Activated CD4-positive, alpha-beta T cell treated with anti-CD3 and anti-CD28 coated beads for 4 hours (primary cell): ENCODE data around the gene STARD3.
"Not testable (repeated sequence)": the region's sequence is repeated elsewhere in the genome, so short reads cannot be mapped to it uniquely, and the experiment has no call there.

Experiments
- DNase-seq, 2 donors: peaks; one replicate each; pipeline ENCODE4 v3.0.0-alpha.2; 2020

The STARD3 gene

DNA sequence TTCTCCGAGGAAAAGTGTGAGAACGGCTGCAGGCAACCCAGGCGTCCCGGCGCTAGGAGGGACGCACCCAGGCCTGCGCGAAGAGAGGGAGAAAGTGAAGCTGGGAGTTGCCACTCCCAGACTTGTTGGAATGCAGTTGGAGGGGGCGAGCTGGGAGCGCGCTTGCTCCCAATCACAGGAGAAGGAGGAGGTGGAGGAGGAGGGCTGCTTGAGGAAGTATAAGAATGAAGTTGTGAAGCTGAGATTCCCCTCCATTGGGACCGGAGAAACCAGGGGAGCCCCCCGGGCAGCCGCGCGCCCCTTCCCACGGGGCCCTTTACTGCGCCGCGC lies 62.8 kb downstream of the STARD3 start, which contains the start of gene ERBB2:
ERBB2 (plus strand) TSS at position 247 of the 330 bp plus-strand sequence. CDS start 175 bp downstream, outside the sequence.
- no peak for DNase-seq

DNA sequence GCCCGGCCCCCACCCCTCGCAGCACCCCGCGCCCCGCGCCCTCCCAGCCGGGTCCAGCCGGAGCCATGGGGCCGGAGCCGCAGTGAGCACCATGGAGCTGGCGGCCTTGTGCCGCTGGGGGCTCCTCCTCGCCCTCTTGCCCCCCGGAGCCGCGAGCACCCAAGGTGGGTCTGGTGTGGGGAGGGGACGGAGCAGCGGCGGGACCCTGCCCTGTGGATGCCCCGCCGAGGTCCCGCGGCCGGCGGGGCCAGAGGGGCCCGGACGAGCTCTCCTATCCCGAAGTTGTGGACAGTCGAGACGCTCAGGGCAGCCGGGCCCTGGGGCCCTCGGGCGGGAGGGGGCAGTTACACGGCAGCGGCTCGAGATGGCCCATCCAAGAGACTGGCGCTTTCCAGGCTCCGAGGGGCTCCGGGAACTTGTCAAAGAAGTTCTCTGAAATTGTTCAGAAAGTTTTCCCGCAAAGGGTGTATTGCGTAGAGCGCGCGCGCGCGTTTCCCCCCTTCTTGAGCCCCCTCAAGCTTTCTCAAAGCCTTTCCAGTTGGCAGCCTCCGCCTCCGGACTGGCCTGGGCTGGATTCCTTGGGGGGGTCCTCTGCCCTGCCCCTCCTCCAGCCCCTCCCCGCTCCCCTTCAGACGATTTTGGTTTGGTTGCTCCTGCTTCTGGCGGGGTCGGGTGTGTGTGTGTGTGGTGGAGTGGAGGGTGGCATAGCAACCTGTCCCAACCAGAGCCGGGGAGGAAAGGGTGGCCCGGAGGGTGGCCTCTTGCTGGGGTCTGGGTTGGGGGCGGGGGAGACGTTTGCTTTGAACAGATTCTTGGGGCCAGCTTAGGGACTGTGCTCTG lies 63.4 kb downstream of the STARD3 start:
- DNase-seq, result no peak

DNA sequence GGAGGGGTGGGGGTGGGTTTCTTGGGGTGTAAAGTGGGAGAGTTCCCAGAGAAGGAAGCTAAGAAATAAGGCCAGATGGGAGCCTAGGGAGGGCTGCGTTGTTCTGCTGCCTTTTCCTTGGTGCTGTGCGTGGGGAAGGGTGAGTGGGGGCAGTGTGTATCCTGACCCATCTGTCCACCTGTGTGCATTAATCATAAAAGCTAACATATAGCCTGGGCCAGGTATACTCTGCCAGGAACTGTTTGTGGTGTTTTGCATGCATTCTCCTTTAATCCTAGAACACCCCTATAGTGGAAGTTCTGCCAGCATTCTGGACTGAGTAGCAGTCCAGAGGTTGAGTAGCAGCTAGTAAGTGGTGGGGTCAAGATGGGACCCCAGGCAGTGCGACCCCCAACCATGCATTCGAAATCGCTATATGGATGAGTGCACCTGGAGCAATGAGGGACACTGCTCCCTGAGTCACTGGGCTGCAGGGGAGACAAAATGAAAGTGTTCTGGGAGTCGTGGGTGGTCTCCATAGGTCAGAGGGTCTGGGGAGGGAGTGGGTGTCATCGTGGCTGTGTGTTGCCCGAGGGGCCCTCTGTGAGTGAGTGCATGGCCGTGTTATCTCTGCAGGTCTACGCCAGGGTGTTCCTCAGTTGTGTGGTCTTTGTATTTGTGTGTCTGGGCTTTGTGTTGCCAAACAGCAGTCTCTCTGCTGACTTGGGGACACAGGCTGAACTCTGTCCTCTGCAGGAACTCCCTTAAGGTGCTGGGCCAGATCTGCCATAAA lies 64.3 kb downstream of the STARD3 start:
- DNase-seq, result no peak

DNA sequence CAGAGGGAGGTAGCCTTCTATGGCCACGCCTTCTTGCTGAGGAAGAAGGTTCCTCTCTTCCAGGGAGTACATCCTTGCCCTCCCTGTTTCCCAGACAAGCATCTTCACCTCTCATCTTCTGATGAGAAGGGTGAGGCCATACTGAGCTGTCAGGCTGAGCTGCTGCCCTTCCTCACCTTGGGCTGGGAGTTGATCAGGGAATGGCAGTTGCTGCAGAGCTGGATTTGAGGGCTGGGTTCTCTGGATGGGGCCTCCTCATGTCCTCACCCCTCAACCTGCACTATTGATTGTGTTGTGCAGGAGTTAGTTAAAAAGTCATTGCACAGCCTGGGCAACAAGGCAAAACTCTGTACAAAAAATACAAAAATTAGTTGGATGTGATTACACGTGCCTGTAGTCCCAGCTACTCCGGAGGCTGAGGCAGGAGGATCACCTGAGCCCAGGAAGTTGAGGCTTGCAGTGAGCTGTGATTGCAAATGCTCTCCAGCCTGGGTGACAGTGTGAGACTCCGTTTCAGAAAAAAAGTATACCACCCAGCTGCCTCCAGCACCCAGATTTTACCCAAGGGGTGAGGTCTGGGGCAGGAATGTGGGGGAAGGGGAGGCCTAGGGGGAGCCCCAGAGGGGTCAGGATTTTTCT lies 65.0 kb downstream of the STARD3 start:
- no peak for DNase-seq

GRCh38 chr17:39702901-39703893 lies 66.3 kb downstream of the STARD3 start:
- no peak for DNase-seq

DNA sequence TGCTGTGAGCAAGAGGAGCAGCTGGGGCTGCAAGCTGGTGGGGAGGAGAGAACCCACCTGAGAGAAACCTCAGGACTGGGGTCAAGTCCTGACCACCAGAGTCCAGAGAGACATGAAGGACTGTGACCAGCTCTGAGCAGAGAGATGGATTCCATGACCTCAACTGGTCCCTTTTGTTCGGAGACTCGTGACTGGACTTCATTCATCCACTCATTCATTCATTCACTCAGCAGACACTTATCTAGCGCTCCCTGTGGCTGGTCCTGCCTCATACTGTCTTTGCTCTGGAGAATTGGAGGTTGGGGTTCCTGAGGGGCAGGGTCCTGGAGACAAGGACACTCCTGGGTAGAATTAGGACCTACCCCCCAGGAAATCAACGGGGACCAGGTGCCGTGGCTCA lies 67.0 kb downstream of the STARD3 start:
- no peak for DNase-seq

- no peak for DNase-seq
Observed at GRCh38 chr17:39704821-39705551, 68.0 kb downstream of the STARD3 start.

- no peak for DNase-seq
Observed at GRCh38 chr17:39705786-39706348, 68.9 kb downstream of the STARD3 start.

GRCh38 chr17:39706383-39706782 lies 69.4 kb downstream of the STARD3 start:
- no peak for DNase-seq

DNA sequence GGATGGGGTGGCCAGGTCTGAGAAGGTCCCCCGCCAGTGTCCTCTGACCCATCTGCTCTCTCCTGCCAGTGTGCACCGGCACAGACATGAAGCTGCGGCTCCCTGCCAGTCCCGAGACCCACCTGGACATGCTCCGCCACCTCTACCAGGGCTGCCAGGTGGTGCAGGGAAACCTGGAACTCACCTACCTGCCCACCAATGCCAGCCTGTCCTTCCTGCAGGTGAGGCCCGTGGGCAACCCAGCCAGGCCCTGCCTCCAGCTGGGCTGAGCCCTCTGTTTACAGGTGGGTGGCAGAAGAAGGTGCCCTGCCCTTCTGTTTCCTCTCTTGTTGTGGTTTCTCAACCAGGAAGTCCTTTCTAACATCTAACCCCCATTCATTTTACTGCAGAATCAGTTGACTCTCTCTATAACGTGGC lies 70.0 kb downstream of the STARD3 start:
- no peak for DNase-seq

DNA sequence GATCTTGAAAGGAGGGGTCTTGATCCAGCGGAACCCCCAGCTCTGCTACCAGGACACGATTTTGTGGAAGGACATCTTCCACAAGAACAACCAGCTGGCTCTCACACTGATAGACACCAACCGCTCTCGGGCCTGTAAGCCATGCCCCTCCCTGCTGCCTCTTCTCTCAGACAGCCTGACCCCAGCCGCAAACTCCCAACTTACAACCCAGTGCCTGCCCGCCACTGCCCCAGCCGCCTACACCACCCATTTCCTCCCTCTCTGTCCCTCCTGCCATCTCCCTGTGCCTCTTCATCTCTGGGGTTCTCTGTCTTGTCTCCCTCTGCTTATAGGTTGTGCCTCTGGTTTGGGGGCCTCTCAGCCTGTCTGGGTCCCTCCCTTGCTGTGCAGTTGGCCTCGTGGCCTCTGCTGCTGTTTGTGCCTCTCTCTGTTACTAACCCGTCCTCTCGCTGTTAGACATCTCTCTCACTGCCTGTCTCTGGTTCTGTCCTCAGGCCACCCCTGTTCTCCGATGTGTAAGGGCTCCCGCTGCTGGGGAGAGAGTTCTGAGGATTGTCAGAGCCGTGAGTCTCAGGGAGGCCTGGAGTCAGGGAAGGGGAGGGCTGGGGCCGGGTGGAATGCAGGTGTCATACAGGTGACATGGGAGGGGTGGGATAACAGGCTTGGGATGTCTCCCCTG lies 72.5 kb downstream of the STARD3 start:
- DNase-seq, result no peak

DNA sequence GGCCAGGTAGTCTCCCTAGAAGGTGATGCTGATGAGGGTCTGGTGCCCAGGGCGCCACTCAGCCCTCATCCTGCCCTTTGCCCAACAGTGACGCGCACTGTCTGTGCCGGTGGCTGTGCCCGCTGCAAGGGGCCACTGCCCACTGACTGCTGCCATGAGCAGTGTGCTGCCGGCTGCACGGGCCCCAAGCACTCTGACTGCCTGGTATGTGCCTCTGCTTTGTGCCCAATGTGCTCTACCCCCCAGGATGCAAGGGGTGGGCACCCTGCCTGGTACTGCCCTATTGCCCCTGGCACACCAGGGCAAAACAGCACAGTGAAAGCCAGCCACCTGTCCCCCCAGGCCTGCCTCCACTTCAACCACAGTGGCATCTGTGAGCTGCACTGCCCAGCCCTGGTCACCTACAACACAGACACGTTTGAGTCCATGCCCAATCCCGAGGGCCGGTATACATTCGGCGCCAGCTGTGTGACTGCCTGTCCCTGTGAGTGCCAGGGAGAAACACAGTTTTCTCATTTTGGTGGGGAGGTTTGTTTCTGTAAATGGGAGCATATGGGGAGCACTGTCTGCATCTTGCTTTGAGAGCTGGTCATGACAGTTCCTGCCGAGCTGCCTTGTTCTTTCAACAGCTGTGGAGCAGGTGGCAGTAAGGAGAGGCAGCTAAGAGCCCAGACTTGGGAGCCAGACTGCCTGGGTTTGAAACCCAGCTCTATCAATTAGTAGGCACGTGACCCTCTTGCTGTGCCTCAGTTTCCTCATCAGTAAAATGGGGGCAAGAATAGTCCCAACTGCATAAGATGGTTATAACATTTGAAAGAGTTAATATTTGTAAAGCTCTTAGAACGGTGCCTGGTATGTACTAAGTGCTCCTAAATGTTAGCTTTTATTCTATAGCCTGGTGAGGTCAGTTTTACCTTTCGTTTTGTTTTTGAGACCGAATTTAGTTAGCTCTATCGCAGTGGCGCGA lies 73.3 kb downstream of the STARD3 start:
- DNase-seq, result no peak

GRCh38 chr17:39711071-39711470 lies 74.1 kb downstream of the STARD3 start:
- not testable (repeated sequence) for DNase-seq

GRCh38 chr17:39711851-39712250 lies 74.9 kb downstream of the STARD3 start:
- DNase-seq, result no peak
